Measurements from ENCODE around the gene EGF.
A peak's percentile ranks its signal among the peaks of the same experiment; 100 is the strongest.

EGF gene

GRCh38 chr4:110009550-110009949, 96.9 kb downstream of the EGF start:
- H3K4me3 ChIP-seq (ENCODE audit: low read depth, low read length): no peak overlapping the region
- H3K4me1 ChIP-seq (ENCODE audit: control insufficient read depth, insufficient read depth, low read length, unreplicated experiment): no peaks in the 10 kb centered on the region
- H2AFZ ChIP-seq (ENCODE audit: low read length, unreplicated experiment): no peak overlapping the region
- H3K79me2 ChIP-seq (ENCODE audit: control insufficient read depth, insufficient read depth, low read length, unreplicated experiment): no peaks in the 10 kb centered on the region
- no peaks in the 10 kb centered on the region for H3K27me3 ChIP-seq (ENCODE audit: insufficient read depth, low read length)
- no peaks in the 10 kb centered on the region for H3K36me3 ChIP-seq (ENCODE audit: insufficient read depth, low read length)
- no peak overlapping the region for H3K27ac ChIP-seq (ENCODE audit: low read depth, low read length)

GRCh38 chr4:110010797-110011196, 98.1 kb downstream of the EGF start:
- no peaks in the 10 kb centered on the region for H3K27me3 ChIP-seq (ENCODE audit: insufficient read depth, low read length)
- H3K79me2 ChIP-seq (ENCODE audit: control insufficient read depth, insufficient read depth, low read length, unreplicated experiment): no peaks in the 10 kb centered on the region
- no peak overlapping the region for H2AFZ ChIP-seq (ENCODE audit: low read length, unreplicated experiment)
- no peak overlapping the region for H3K4me3 ChIP-seq (ENCODE audit: low read depth, low read length)
- H3K27ac ChIP-seq (ENCODE audit: low read depth, low read length): no peak overlapping the region
- H3K4me1 ChIP-seq (ENCODE audit: control insufficient read depth, insufficient read depth, low read length, unreplicated experiment): no peaks in the 10 kb centered on the region
- H3K36me3 ChIP-seq (ENCODE audit: insufficient read depth, low read length): no peaks in the 10 kb centered on the region

DNA sequence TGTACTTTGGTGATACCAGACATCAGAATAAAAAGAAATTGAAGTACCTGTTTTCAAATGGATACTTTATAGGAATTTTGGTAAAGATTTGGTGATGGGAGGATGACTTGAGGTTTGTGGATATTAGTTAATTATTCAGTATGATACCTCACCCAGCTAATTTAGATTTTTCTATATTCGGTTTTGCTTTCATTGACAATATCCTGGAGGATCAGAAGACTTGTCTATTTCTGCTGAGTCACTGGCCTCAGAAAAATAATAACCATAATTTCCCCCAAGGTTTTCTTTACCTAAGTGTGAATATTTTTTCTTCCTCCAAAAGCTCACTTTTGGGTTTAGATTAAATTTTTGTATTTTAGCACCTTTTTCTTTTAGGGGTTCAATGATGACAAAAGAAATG, 100.2 kb downstream of the EGF start:
- Histone ChIP-seq H3K27me3 (ENCODE audit: insufficient read depth, low read length) (no peaks in the 10 kb centered on the region), H3K36me3 (ENCODE audit: insufficient read depth, low read length) (no peaks in the 10 kb centered on the region), H3K79me2 (ENCODE audit: control insufficient read depth, insufficient read depth, low read length, unreplicated experiment) (no peaks in the 10 kb centered on the region), H3K27ac (ENCODE audit: low read depth, low read length) (no peak overlapping the region), H2AFZ (ENCODE audit: low read length, unreplicated experiment) (peak overlapping the region; percentile 70), H3K4me1 (ENCODE audit: control insufficient read depth, insufficient read depth, low read length, unreplicated experiment) (no peaks in the 10 kb centered on the region), H3K4me3 (ENCODE audit: low read depth, low read length) (no peak overlapping the region)

- Histone ChIP-seq H3K36me3 (ENCODE audit: insufficient read depth, low read length) (no peaks in the 10 kb centered on the region), H3K4me1 (ENCODE audit: control insufficient read depth, insufficient read depth, low read length, unreplicated experiment) (no peaks in the 10 kb centered on the region), H3K27me3 (ENCODE audit: insufficient read depth, low read length) (no peaks in the 10 kb centered on the region), H3K4me3 (ENCODE audit: low read depth, low read length) (no peak overlapping the region), H2AFZ (ENCODE audit: low read length, unreplicated experiment) (no peak overlapping the region), H3K27ac (ENCODE audit: low read depth, low read length) (no peak overlapping the region), H3K79me2 (ENCODE audit: control insufficient read depth, insufficient read depth, low read length, unreplicated experiment) (no peaks in the 10 kb centered on the region)
Measured at GRCh38 chr4:110014233-110014632, 101.5 kb downstream of the EGF start.

GRCh38 chr4:110019153-110019552, 106.5 kb downstream of the EGF start:
- Histone ChIP-seq H2AFZ (ENCODE audit: low read length, unreplicated experiment) (no peak overlapping the region), H3K4me3 (ENCODE audit: low read depth, low read length) (no peak overlapping the region), H3K4me1 (ENCODE audit: control insufficient read depth, insufficient read depth, low read length, unreplicated experiment) (peaks cover 6% of the 10 kb centered on the region), H3K36me3 (ENCODE audit: insufficient read depth, low read length) (no peaks in the 10 kb centered on the region), H3K27ac (ENCODE audit: low read depth, low read length) (no peak overlapping the region), H3K79me2 (ENCODE audit: control insufficient read depth, insufficient read depth, low read length, unreplicated experiment) (no peaks in the 10 kb centered on the region), H3K27me3 (ENCODE audit: insufficient read depth, low read length) (no peaks in the 10 kb centered on the region)

DNA sequence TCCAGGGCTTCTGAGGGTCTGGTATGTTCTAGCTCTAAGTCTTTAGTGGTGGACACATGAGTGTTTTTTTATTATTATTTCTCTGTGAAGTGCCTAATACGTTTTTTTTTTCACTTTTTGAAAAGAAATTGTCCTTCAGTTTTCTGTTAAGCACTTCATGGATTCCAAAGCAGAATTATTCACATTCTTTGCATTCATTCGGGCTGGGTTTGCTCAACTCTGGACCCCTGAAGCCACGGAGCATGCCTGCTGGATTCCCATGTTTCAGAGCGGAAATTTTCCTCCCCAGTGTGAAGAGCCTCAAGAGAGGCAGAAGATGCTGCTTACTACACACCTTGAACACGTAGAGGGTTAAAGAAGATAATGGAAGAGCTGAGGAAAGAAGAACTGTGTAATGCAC, 107.5 kb downstream of the EGF start:
- Histone ChIP-seq H3K36me3 (ENCODE audit: insufficient read depth, low read length) (no peaks in the 10 kb centered on the region), H2AFZ (ENCODE audit: low read length, unreplicated experiment) (peak overlapping the region; percentile 69), H3K4me3 (ENCODE audit: low read depth, low read length) (no peak overlapping the region), H3K27me3 (ENCODE audit: insufficient read depth, low read length) (no peaks in the 10 kb centered on the region), H3K27ac (ENCODE audit: low read depth, low read length) (no peak overlapping the region), H3K79me2 (ENCODE audit: control insufficient read depth, insufficient read depth, low read length, unreplicated experiment) (no peaks in the 10 kb centered on the region), H3K4me1 (ENCODE audit: control insufficient read depth, insufficient read depth, low read length, unreplicated experiment) (peaks cover 6% of the 10 kb centered on the region)

DNA sequence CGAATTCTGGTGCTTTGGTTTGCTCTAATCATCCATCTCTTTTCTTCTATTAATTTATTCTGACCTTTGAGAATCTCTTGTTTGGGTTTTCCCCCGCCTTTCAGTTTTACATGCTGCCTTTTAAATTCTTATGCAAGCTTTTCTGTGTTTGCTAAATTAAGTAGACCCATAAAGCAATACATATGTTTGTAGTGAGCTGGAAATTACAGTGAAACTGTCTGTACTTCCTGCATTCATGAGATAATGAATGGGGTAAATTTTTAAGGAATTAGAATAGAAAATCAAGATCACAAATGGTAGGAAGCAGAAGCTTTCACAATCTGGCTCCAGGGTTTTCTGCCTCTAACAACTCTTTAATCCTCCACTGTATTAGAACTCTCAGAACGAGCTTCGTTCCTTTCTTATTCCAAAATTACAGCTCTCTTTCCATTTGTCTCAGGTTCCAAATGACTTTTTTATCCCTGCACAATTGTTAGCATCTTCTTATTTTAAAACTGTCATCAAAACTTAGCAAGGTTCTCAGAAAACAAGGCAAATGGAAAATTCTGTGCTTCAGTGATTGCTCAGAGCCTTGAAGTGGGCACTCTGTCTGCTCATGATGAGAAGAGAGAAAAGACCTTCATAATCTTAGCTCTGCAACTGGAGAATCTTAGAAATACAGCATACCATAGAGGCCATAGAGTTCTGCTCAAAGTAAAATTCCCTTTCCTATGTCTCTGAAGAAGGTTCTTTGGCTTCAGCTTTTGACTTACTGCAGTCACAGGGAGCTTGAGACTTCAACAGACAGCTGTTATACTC, 108.2 kb downstream of the EGF start:
- Histone ChIP-seq H3K4me1 (ENCODE audit: control insufficient read depth, insufficient read depth, low read length, unreplicated experiment) (peaks cover 6% of the 10 kb centered on the region), H3K36me3 (ENCODE audit: insufficient read depth, low read length) (no peaks in the 10 kb centered on the region), H2AFZ (ENCODE audit: low read length, unreplicated experiment) (peak overlapping the region; percentile 69), H3K27ac (ENCODE audit: low read depth, low read length) (no peak overlapping the region), H3K79me2 (ENCODE audit: control insufficient read depth, insufficient read depth, low read length, unreplicated experiment) (no peaks in the 10 kb centered on the region), H3K4me3 (ENCODE audit: low read depth, low read length) (no peak overlapping the region), H3K27me3 (ENCODE audit: insufficient read depth, low read length) (no peaks in the 10 kb centered on the region)

DNA sequence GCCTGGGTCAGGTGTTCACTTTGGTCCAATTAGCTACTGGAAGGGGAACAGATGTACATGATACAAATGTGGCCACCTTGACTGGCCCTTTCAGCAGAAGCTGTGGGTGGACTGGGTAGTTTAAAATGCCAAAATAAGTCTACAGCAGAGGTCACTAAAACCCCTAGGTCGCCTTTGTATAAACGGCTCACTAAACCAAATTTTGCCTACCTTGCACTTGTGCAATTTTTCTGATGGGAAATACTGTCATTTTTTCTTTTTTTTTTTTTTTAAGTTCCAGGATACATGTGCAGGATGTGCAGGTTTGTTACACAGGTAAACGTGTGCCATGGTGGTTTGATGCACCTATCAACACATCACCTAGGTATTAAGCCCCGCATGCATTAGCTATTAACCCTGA, 109.8 kb downstream of the EGF start:
- H3K36me3 ChIP-seq (ENCODE audit: insufficient read depth, low read length): no peaks in the 10 kb centered on the region
- H3K27ac ChIP-seq (ENCODE audit: low read depth, low read length): no peak overlapping the region
- peaks cover 6% of the 10 kb centered on the region for H3K4me1 ChIP-seq (ENCODE audit: control insufficient read depth, insufficient read depth, low read length, unreplicated experiment)
- H3K79me2 ChIP-seq (ENCODE audit: control insufficient read depth, insufficient read depth, low read length, unreplicated experiment): no peaks in the 10 kb centered on the region
- H3K27me3 ChIP-seq (ENCODE audit: insufficient read depth, low read length): no peaks in the 10 kb centered on the region
- H3K4me3 ChIP-seq (ENCODE audit: low read depth, low read length): no peak overlapping the region
- H2AFZ ChIP-seq (ENCODE audit: low read length, unreplicated experiment): no peak overlapping the region

DNA sequence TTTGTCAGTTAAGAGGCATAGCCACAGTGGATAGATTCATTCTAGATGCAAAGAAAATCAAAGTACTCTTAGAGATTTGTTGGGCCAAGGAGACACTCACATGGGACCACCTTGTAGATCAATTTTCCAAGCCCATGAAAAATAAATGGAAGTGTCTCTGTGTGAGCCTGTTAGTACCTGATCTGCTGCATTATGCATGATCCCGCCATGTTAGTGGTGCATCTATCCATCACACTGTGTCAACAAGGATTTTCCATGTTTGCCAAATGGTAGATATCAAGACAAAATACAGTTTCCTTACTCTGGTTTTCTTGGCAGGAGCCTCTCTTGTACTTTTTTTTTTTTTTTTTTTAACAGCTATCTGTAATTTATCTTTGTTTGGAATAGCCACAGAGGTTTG, 112.4 kb downstream of the EGF start:
- Histone ChIP-seq H3K27ac (ENCODE audit: low read depth, low read length) (no peak overlapping the region), H3K27me3 (ENCODE audit: insufficient read depth, low read length) (no peaks in the 10 kb centered on the region), H3K79me2 (ENCODE audit: control insufficient read depth, insufficient read depth, low read length, unreplicated experiment) (no peaks in the 10 kb centered on the region), H3K36me3 (ENCODE audit: insufficient read depth, low read length) (no peaks in the 10 kb centered on the region), H2AFZ (ENCODE audit: low read length, unreplicated experiment) (no peak overlapping the region), H3K4me3 (ENCODE audit: low read depth, low read length) (no peak overlapping the region), H3K4me1 (ENCODE audit: control insufficient read depth, insufficient read depth, low read length, unreplicated experiment) (peaks cover 3% of the 10 kb centered on the region)

- H3K4me3 ChIP-seq (ENCODE audit: low read depth, low read length): no peak overlapping the region
- H3K4me1 ChIP-seq (ENCODE audit: control insufficient read depth, insufficient read depth, low read length, unreplicated experiment): no peaks in the 10 kb centered on the region
- no peaks in the 10 kb centered on the region for H3K36me3 ChIP-seq (ENCODE audit: insufficient read depth, low read length)
- no peaks in the 10 kb centered on the region for H3K27me3 ChIP-seq (ENCODE audit: insufficient read depth, low read length)
- no peak overlapping the region for H3K27ac ChIP-seq (ENCODE audit: low read depth, low read length)
- no peaks in the 10 kb centered on the region for H3K79me2 ChIP-seq (ENCODE audit: control insufficient read depth, insufficient read depth, low read length, unreplicated experiment)
- no peak overlapping the region for H2AFZ ChIP-seq (ENCODE audit: low read length, unreplicated experiment)
Measured at GRCh38 chr4:110025718-110026117, 113.0 kb downstream of the EGF start.

GRCh38 chr4:110032603-110033002, 119.9 kb downstream of the EGF start:
- no peak overlapping the region for H2AFZ ChIP-seq (ENCODE audit: low read length, unreplicated experiment)
- no peaks in the 10 kb centered on the region for H3K4me1 ChIP-seq (ENCODE audit: control insufficient read depth, insufficient read depth, low read length, unreplicated experiment)
- H3K27ac ChIP-seq (ENCODE audit: low read depth, low read length): no peak overlapping the region
- no peaks in the 10 kb centered on the region; the same call in 1 of the 2 replicates for H3K27me3 ChIP-seq (ENCODE audit: insufficient read depth, low read length)
- no peaks in the 10 kb centered on the region for H3K79me2 ChIP-seq (ENCODE audit: control insufficient read depth, insufficient read depth, low read length, unreplicated experiment)
- no peak overlapping the region for H3K4me3 ChIP-seq (ENCODE audit: low read depth, low read length)
- no peaks in the 10 kb centered on the region for H3K36me3 ChIP-seq (ENCODE audit: insufficient read depth, low read length)
